NCI-H2227 (cell line): ENCODE measurements around the gene LMNB1.
A peak's percentile ranks its signal among the peaks of the same experiment; 100 is the strongest.
"Not testable (repeated sequence)": the region's sequence is repeated elsewhere in the genome, so short reads cannot be mapped to it uniquely, and the experiment has no call there.

Experiments
- DNase-seq: peaks from one replicate; lab custom pipeline; 2025; ENCODE audit not compliant: unreplicated experiment; lab: John Stamatoyannopoulos, UW

LMNB1 gene, protein sequence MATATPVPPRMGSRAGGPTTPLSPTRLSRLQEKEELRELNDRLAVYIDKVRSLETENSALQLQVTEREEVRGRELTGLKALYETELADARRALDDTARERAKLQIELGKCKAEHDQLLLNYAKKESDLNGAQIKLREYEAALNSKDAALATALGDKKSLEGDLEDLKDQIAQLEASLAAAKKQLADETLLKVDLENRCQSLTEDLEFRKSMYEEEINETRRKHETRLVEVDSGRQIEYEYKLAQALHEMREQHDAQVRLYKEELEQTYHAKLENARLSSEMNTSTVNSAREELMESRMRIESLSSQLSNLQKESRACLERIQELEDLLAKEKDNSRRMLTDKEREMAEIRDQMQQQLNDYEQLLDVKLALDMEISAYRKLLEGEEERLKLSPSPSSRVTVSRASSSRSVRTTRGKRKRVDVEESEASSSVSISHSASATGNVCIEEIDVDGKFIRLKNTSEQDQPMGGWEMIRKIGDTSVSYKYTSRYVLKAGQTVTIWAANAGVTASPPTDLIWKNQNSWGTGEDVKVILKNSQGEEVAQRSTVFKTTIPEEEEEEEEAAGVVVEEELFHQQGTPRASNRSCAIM

GRCh38 chr5:126776499-126777256 lies at the start of gene LMNB1:
TSS of gene LMNB1 (plus strand) at chr5:126777136. CDS start at chr5:126777509, 373 bp downstream.
- peak; percentile 96 for DNase-seq

GRCh38 chr5:126732716-126733115 lies 44.2 kb upstream of the LMNB1 start:
- no peak for DNase-seq

DNA sequence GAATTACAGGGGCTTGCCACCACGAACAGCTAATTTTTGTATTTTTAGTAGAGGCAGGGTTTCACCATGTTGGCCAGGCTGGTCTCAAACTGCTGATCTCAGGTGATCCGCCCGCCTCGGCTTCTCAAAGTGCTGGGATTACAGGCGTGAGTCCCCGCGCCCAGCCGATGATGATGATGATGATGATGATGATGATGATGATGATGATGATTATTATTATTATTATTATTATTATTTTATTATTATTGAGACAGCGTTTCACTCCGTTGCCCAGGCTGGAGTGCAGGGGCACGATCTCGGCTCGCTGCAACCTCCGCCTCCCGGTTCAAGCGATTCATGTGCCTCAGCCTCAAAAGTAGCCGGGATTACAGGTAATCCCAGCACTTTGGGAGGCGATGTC lies 42.4 kb upstream of the LMNB1 start:
- not testable (repeated sequence) for DNase-seq

- DNase-seq = no peak
These were observed 40.8 kb upstream of the LMNB1 start for GRCh38 chr5:126736141-126736540.

DNA sequence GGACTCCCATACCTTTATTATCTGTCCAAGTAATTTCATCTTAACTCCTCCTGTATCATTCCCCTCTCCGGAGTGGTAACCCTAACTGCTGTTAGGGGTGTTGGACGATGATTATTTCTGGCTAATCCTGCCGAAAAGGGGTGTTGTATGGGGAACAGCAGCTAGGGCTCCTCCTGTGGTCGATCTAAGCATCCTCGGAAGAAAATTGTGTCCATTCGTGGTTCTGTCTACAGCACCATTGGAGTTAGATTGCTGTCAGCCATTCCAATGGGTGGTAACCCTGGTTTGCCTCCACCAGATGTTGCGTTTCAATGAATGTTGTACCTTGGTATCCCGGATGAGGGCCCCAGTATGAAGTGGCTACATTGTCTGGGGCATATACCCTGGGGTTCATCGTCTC lies 35.6 kb upstream of the LMNB1 start:
- DNase-seq = no peak

DNA sequence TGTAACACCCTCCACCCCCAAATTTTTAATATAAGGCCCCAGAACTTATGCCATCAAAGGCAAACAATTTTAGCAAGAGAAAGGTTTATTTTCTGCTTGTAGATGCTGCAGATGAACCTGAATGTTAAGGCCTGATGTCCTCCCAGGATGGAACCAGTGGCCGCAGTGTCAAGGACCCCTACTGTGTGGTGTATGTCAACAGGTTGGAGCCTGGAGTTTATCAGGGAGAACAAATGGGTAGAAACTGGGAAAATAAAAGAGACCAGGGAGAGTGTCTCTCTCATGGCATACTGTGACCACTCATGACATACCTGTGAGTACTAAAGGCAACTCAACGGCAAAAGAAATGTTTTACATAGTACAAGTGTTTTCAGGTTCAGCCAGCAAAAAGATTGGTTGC lies 34.5 kb upstream of the LMNB1 start:
- DNase-seq = no peak

DNA sequence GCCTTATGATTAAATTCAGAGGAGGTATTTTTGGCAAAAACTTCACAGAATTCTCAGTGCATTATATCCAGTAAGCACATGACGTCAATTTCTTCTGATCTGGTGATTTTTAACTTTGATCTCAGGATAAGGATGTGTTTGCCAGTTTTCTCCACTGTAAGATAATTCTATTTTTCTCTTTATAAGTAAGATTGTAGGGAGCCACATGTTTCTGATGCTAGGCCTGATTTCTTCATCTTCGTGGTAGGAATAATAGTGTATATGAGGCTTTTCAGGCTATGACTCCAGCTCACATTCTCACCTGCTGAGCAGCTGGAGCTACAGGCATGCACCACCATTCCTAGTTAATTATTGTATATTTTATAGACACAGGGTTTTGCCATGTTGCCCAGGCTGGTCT lies 32.1 kb upstream of the LMNB1 start:
- DNase-seq = no peak

- no peak for DNase-seq
These were observed 31.5 kb upstream of the LMNB1 start for GRCh38 chr5:126745259-126745992.

DNA sequence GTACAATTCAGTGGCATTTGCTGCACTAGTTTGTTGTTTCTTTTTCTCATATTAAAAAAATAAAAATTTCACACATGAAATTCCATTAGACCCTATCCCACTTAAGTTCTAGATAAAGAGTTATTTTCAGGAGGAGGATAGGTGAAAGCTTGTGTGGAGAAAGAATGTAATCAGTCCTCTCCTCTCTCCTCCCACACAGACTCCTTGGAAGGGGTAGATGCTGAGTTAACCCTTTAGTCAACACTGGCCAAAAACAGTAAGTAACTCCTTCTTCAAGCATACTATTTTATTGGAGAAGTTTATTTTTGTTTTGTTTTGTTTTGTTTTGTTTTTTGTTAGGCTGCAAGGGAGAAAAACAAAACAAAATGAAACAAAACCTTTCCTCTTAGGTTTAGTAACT lies 30.6 kb upstream of the LMNB1 start:
- no peak for DNase-seq

- DNase-seq = no peak
These were observed 24.7 kb upstream of the LMNB1 start for GRCh38 chr5:126752081-126752785.

DNA sequence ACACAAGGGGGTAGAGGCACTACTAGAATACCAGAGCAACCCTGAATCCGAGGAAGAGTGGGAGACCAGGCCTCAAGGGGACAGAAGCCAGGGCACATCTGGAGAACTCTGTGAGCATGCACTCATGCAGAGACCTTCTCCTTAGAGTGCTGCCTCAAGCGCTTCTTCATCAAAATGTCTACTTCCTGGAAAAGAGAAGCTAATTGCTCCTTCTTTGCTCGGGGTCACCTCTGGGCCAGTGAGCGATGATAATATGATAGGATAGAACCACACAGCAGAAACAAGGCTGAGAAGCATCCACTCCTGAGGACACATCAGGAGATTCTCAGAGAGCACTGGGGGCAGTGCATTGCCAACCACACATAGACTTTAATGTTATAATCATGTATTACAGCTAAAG lies 23.7 kb upstream of the LMNB1 start:
- peak; percentile 7 for DNase-seq

DNA sequence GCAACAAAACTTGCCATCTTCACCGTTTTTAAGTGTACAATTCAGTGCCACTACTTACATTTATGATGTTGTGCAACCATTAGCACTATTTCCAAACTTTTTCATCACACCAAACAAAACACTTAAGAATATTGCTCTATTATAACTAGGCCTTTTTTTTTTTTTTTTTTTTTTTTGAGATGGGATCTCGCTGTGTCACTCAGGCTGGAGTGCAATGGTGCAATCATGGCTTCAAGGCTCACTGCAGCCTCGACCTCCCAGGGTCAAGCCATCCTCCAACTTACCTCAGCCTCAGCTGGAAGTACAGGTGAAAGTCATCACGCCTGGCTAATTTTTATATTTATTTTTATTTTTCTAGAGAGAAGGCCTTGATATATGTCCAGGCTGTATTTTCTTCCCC lies 22.3 kb upstream of the LMNB1 start:
- DNase-seq = no peak

DNA sequence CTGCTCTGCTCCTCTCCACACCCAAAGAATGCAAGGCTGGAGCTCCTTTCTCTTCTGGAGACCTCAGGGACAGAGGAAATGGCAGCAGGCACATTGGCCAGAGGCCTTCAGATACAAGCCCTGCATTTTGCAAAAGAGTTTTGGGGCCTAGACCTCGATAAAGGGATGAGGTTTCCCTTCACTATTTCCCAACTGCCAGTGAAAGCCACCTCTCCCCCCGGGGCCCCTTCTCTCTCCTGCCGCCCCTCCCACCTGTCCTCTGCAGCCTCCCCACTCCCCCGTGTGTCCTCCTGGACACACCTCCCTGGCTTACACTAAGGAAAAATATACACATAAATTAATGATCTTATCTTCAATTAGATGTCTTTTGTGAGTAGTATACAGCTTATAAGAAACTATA lies 21.3 kb upstream of the LMNB1 start:
- no peak for DNase-seq

DNA sequence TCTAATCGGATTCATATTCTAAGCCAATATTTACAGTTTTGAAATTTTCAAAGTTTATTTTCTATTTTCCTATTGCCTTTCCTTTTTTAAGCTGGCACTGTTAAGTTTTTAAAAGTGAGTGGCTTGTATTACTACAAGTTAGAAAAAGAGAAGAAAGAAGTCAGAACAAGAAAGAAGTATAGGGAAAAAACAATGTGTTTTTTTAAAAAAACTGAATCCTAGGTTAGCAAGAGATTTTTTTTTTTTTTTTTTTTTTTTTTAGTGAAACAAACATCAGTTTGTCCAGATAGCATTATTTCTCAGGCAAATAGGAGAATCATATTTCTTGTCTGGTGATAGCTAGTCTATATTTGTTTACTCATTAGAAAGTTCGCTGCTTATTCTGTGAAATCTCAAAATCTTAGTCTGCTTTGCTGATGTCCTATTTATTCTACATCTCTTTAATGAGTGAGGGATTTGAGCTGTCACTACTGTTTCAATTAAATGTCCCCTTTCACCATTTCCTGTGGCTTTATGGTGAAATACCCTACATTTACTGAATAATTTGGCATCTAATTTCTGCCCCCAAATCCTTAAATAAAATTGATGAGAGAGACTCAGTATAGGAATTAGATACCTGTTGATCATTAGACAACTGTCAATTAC lies 19.1 kb upstream of the LMNB1 start:
- no peak for DNase-seq

GRCh38 chr5:126763371-126763770 lies 13.6 kb upstream of the LMNB1 start:
- no peak for DNase-seq

DNA sequence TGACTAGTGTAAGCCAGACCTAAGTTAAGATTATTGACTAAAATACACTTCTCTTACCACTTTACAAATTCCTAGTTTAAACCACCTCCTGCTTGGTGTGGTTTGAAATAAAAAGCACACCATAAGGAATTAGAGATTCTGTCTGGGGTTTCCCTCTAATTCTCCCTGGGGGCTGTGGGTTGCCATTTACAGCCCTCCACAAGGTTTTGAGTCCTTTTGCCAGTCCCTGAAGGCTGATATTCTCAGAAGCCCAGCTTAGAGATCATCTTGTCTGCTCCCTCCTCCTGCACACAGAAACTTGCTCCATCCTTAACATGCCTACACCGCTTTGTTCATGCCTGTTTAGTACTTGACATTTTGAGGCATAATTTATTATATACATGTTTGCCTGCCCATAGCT lies 7.2 kb upstream of the LMNB1 start:
- no peak for DNase-seq

DNA sequence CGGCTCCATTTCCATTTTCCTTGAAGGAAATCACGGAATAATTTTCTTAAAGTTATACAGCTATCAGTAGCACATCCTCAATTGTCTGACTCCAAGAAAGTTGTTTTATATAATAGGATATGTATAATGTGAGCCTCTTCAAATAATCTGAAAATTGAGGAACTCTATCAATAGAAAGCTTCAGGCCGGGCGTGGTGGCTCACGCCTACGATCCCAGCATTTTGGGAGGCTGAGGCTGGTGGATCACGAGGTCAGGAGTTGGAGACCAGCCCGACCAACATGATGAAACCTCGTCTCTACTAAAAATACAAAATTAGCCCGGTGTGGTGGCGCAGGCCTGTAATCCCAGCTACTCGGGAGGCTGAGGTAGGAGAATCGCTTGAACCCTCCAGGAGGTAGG lies 3.4 kb upstream of the LMNB1 start:
- DNase-seq = not testable (repeated sequence)

GRCh38 chr5:126774595-126774994 lies 2.3 kb upstream of the LMNB1 start:
- not testable (repeated sequence) for DNase-seq

DNA sequence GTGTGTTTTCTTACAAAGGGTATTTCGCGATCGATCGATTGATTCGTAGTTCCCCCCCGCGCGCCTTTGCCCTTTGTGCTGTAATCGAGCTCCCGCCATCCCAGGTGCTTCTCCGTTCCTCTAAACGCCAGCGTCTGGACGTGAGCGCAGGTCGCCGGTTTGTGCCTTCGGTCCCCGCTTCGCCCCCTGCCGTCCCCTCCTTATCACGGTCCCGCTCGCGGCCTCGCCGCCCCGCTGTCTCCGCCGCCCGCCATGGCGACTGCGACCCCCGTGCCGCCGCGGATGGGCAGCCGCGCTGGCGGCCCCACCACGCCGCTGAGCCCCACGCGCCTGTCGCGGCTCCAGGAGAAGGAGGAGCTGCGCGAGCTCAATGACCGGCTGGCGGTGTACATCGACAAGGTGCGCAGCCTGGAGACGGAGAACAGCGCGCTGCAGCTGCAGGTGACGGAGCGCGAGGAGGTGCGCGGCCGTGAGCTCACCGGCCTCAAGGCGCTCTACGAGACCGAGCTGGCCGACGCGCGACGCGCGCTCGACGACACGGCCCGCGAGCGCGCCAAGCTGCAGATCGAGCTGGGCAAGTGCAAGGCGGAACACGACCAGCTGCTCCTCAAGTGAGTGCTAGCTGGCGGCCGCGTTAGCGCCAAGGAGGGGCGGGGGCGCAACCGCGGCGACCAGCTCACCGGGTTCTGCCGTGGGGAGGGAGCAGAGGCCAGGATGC lies 480 bp downstream of the LMNB1 start:
- peak; percentile 56 for DNase-seq
